K562 (cell line): ENCODE measurements around the gene ATF1. TPM values are rescaled to one million over a fixed set of nuclear protein-coding genes. Genes with fewer than 3 reads are reported as not detected.
A peak's percentile ranks its signal among the peaks of the same experiment; 100 is the strongest.

Experiments used
- ATAC-seq: fragments of 200-7000 bp; cut with Tn5 transposase; 3 replicates; pipeline ENCODE4 v1.9.1; 2020; ENCODE audit warnings: moderate library complexity
- BruUV-seq: library from RNA; stranded (reverse); fragments of 400-500 nt; replicated peaks from 2 replicates; lab custom pipeline; 2021; lab: Mats Ljungman, UMichigan
- CTCF ChIA-PET: fragments of 300-600 bp; formaldehyde crosslinking; extraction: SDS; loops from one replicate; lab custom pipeline; 2021; ENCODE audit warnings: low intra/inter-chr PET ratio; lab: Yijun Ruan, JAX
- POLR2A ChIA-PET: fragments of 300-600, 350-650 bp; sonication (Branson Sonifier 250); formaldehyde crosslinking; extraction: SDS; loops from one replicate; lab custom pipeline; 2021; ENCODE audit warnings: antibody characterized with exemption, inconsistent platforms; lab: Yijun Ruan, JAX
- DNase-seq, 4 experiments: peaks; one replicate each; pipeline versions ENCODE4 v3.0.0 to v3.0.0-alpha.2; 2011 to 2018; ENCODE audit warnings: low spot score in 3 of 4, mixed read lengths in 3 of 4; ENCODE audit errors: extremely low read depth in 1 of 4
- FAIRE-seq: peaks from 2 replicates; lab custom pipeline; 2011; peaks lifted over from hg19 to GRCh38; lab: Jason Lieb, UNC
- H2AFZ ChIP-seq: 2 replicates; pipeline ENCODE4 v1.6.0; 2011; ENCODE audit warnings: low read depth, low read length, control low read depth, inconsistent platforms
- H3K27ac ChIP-seq: fragments of 200-600 bp; 3 replicates; pipeline ENCODE4 v1.8.0; 2011; ENCODE audit warnings: low read depth, mild to moderate bottlenecking, control low read depth, inconsistent platforms, low read length, moderate library complexity, mixed read lengths; ENCODE audit errors: extremely low read depth
- H3K27me3 ChIP-seq, 2 experiments: fragments of 300-600 bp in 1 of 2; 2 replicates in 1 of 2; 3 replicates in 1 of 2; pipeline versions ENCODE4 v1.6.0 to v1.8.0; 2011; ENCODE audit warnings: inconsistent platforms in 2 of 2, low read length in 2 of 2, mild to moderate bottlenecking in 1 of 2, mixed read lengths in 1 of 2, moderate library complexity in 1 of 2; ENCODE audit not compliant: control insufficient read depth in 2 of 2, insufficient read depth in 2 of 2
- H3K36me3 ChIP-seq: fragments of 300-600 bp; 3 replicates; pipeline ENCODE4 v1.8.0; 2011; ENCODE audit warnings: mild to moderate bottlenecking, low read length, inconsistent platforms; ENCODE audit not compliant: control insufficient read depth, insufficient read depth
- H3K4me1 ChIP-seq, 2 experiments: fragments of 200-600 bp in 1 of 2; replicated peaks in 1 of 2; 2 replicates in 1 of 2; 3 replicates in 1 of 2; pipeline versions ENCODE4 v1.5.1 to v1.8.0; 2011; ENCODE audit warnings: inconsistent platforms in 2 of 2, low read length in 2 of 2, mild to moderate bottlenecking in 1 of 2, mixed read lengths in 1 of 2, moderate library complexity in 1 of 2; ENCODE audit not compliant: control insufficient read depth in 2 of 2, insufficient read depth in 2 of 2
- H3K4me2 ChIP-seq: 2 replicates; pipeline ENCODE4 v1.6.1; 2011; ENCODE audit warnings: low read length, control low read depth, inconsistent platforms, mixed read lengths; ENCODE audit not compliant: insufficient read depth
- H3K4me3 ChIP-seq: fragments of 200-600 bp; sonication (generic), shearing (Covaris generic); 2 replicates; pipeline ENCODE4 v1.5.1; 2016; ENCODE audit warnings: control low read depth, inconsistent platforms
- H3K79me2 ChIP-seq: fragments of 200-600 bp; 3 replicates; pipeline ENCODE4 v1.8.0; 2011; ENCODE audit warnings: low read length, inconsistent platforms; ENCODE audit not compliant: control insufficient read depth, insufficient read depth
- H3K9ac ChIP-seq, 2 experiments: 2 replicates each; pipeline versions ENCODE4 v1.6.0 to v1.6.1; 2011; ENCODE audit warnings: low read depth in 2 of 2, low read length in 2 of 2, control low read depth in 1 of 2, inconsistent platforms in 1 of 2, mild to moderate bottlenecking in 1 of 2, mixed read lengths in 1 of 2; ENCODE audit not compliant: insufficient read depth in 1 of 2
- H3K9me1 ChIP-seq: one replicate; pipeline ENCODE4 v1.6.0; 2011; ENCODE audit warnings: inconsistent platforms, mild to moderate bottlenecking, low read length, moderate library complexity; ENCODE audit not compliant: control insufficient read depth, insufficient read depth
- H3K9me3 ChIP-seq: replicated peaks from 2 replicates; pipeline ENCODE4 v1.5.1; 2011; ENCODE audit warnings: low read depth, low read length, inconsistent platforms; ENCODE audit not compliant: control insufficient read depth, insufficient read depth
- H4K20me1 ChIP-seq: replicated peaks from 2 replicates; pipeline ENCODE4 v1.6.1; 2011; ENCODE audit warnings: low read length, inconsistent platforms, mixed read lengths; ENCODE audit not compliant: control insufficient read depth, insufficient read depth
- BCOR ChIP-seq: fragments of 450-650 bp; IDR thresholded peaks from 2 replicates; pipeline ENCODE4 v1.6.1; 2016
- E2F1 ChIP-seq: sonication (generic); formaldehyde crosslinking; IDR thresholded peaks from 2 replicates; pipeline ENCODE4 v1.8.1; 2023; ENCODE audit warnings: mild to moderate bottlenecking, missing genetic modification reagents, moderate library complexity
- EGR1 ChIP-seq: fragments of 450-650 bp; conservative IDR thresholded peaks from 2 replicates; pipeline ENCODE4 v1.6.1; 2017; ENCODE audit warnings: mild to moderate bottlenecking
- EHMT2 ChIP-seq: fragments of 450-650 bp; IDR thresholded peaks from 2 replicates; pipeline ENCODE4 v1.6.1; 2018; ENCODE audit warnings: antibody characterized with exemption
- FOSL1 ChIP-seq: fragments of 200-800 bp; sonication (Bioruptor generic); conservative IDR thresholded peaks from 2 replicates; pipeline ENCODE4 v1.6.1; 2016; ENCODE audit warnings: missing genetic modification characterization, missing compliant biosample characterization
- FOXK1 ChIP-seq: sonication (generic); formaldehyde crosslinking; IDR thresholded peaks from 2 replicates; pipeline ENCODE4 v1.8.0; 2022; ENCODE audit warnings: missing genetic modification reagents, mild to moderate bottlenecking, borderline replicate concordance
- JUND ChIP-seq, 2 experiments: IDR thresholded peaks; 2 replicates in 1 of 2; 3 replicates in 1 of 2; pipeline ENCODE4 v1.6.1; 2011; ENCODE audit warnings: borderline replicate concordance in 2 of 2, low read depth in 2 of 2, low read length in 2 of 2, improper control_type of control experiment in 1 of 2, missing biosample characterization in 1 of 2, missing genetic modification characterization in 1 of 2, missing genetic modification reagents in 1 of 2
- MAZ ChIP-seq, 2 experiments: fragments of 450-650 bp in 1 of 2; sonication (generic) in 1 of 2; formaldehyde crosslinking; IDR thresholded peaks in 1 of 2; conservative IDR thresholded peaks in 1 of 2; 2 replicates each; pipeline versions ENCODE4 v1.4.0 to v1.5.0; 2020; ENCODE audit warnings: mild to moderate bottlenecking in 1 of 2, missing genetic modification reagents in 1 of 2
- MLLT1 ChIP-seq, 2 experiments: fragments of 450-650 bp; IDR thresholded peaks; 2 replicates each; pipeline ENCODE4 v1.6.1; 2016
- SMARCA5 ChIP-seq: fragments of 450-650 bp; IDR thresholded peaks from 2 replicates; pipeline ENCODE4 v1.6.1; 2016
- SNAPC5 ChIP-seq: fragments of 250-450 bp; sonication (Bioruptor Pico); IDR thresholded peaks from 2 replicates; pipeline ENCODE4 v1.8.0; 2021; ENCODE audit warnings: moderate library complexity, mild to moderate bottlenecking, inconsistent platforms
- SRSF9 ChIP-seq: fragments of 200-400 bp; formaldehyde crosslinking; IDR thresholded peaks from 2 replicates; pipeline ENCODE4 v1.6.1; 2017; ENCODE audit warnings: low read depth, low read length, borderline replicate concordance
- STAT5A ChIP-seq: IDR thresholded peaks from 2 replicates; pipeline ENCODE4 v1.6.1; 2012; ENCODE audit warnings: low read length, inconsistent platforms, borderline replicate concordance
- TRIM28 ChIP-seq: fragments of 450-650 bp; IDR thresholded peaks from 2 replicates; pipeline ENCODE4 v1.6.1; 2017
- ZBTB8A ChIP-seq: fragments of 450-650 bp; IDR thresholded peaks from 2 replicates; pipeline ENCODE4 v1.6.1; 2018; ENCODE audit warnings: mild to moderate bottlenecking, moderate library complexity; ENCODE audit not compliant: partially characterized antibody
- ZNF280A ChIP-seq: fragments of 450-650 bp; IDR thresholded peaks from 2 replicates; pipeline ENCODE4 v1.6.1; 2018; ENCODE audit warnings: mild to moderate bottlenecking, low read depth; ENCODE audit not compliant: partially characterized antibody
- ZNF408 ChIP-seq: fragments of 250-450 bp; sonication (Bioruptor Pico); IDR thresholded peaks from 2 replicates; pipeline ENCODE4 v1.4.0; 2020; ENCODE audit warnings: low read depth, mild to moderate bottlenecking, moderate library complexity
- ZNF707 ChIP-seq: fragments of 250-450 bp; sonication (Bioruptor Pico); conservative IDR thresholded peaks from 2 replicates; pipeline ENCODE4 v1.8.0; 2022; ENCODE audit warnings: inconsistent platforms, mild to moderate bottlenecking, moderate library complexity
- WGBS: fragments of 100-300 bp; shearing (Covaris generic); methylation state at CpG from one replicate; pipeline ENCODE4 v1.1.6; 2016; ENCODE audit warnings: low coverage, mixed read lengths; ENCODE audit not compliant: insufficient coverage; ENCODE audit errors: missing lambda C conversion rate; 5-methylcytosine and 5-hydroxymethylcytosine counted together
- in situ Hi-C: fragments of 300-500 bp; cut with MboI; formaldehyde crosslinking; loops from 4 replicates; pipeline ENCODE4 v1.15.0; 2018; ENCODE audit warnings: inconsistent platforms, mixed read lengths
- intact Hi-C: fragments of 100-400 bp; cut with micrococcal nuclease; formaldehyde crosslinking; loops from 2 replicates; pipeline ENCODE4 v1.14.2; 2022
- polyA plus RNA-seq, 8 experiments: library from polyadenylated mRNA; depleted of rRNA in 4 of 8; stranded (reverse) in 5 of 8; unstranded in 3 of 8; fragments of >200 nt; fragmentation: Nextera tagmentation in 2 of 8; fragmentation: Illumina TruSeq in 1 of 8; extraction: Ambion mirVana in 2 of 8; extraction: Trizol in 1 of 8; gene quantifications; 2 replicates each; pipeline versions ENCODE4 v1.2.1 to v1.2.3, GENCODE V29; 2011 to 2014; ENCODE audit warnings: inconsistent platforms in 1 of 8, missing spikeins in 1 of 8
- total RNA-seq, 7 experiments: library from RNA; depleted of rRNA in 6 of 7; stranded (reverse); fragments of >200 nt in 6 of 7; fragmentation: Illumina TruSeq in 2 of 7; extraction: Trizol in 2 of 7; gene quantifications; 2 replicates each; pipeline versions ENCODE4 v1.2.1 to v1.2.3, GENCODE V29; 2011 to 2021; ENCODE audit warnings: low replicate concordance in 1 of 7

ATF1 gene
- total and polyA plus RNA-seq, 9 of the 15 experiments (the other 6 are each of a cell fraction or from before 2014, with no cell fraction given), result 19.8 to 83.5 (median 51.4) TPM

GRCh38 chr12:50862316-50862715 lies 98.4 kb downstream of the ATF1 start (continued):
- peak in 1 of 2 experiments; percentile 31; a peak in 1 of 4 replicates for TF ChIP-seq MLLT1 (IDR thresholded peaks at IDR 0.05)
- no peak for TF ChIP-seq SRSF9
- no peak for TF ChIP-seq E2F1
- TF ChIP-seq ZNF408 (CRISPR knock-in tag), result no peak
- no peak for TF ChIP-seq STAT5A
- TF ChIP-seq FOSL1 (tag), result peak; percentile 80
- TF ChIP-seq JUND (IDR thresholded peaks at IDR 0.05; ENCODE audit: borderline replicate concordance, low read depth, low read length), result peak; percentile 64; the same call in 1 of the 2 replicates
- peak; percentile 69; the same call in 2 of the 3 replicates for TF ChIP-seq JUND (tag; IDR thresholded peaks at IDR 0.05; ENCODE audit: borderline replicate concordance, low read depth, low read length)

GRCh38 chr12:50865266-50865665 lies 101.4 kb downstream of the ATF1 start:
- Histone ChIP-seq H3K4me3 (no peak overlapping the region), H3K9ac (no peak overlapping the region), H2AFZ (no peak overlapping the region), H3K9me1 (no peaks in the 10 kb centered on the region), H3K4me2 (no peak overlapping the region), H3K79me2 (no peaks in the 10 kb centered on the region), H3K36me3 (no peaks in the 10 kb centered on the region), H3K4me1 (peaks cover 4 to 6% of the 10 kb centered on the region in 2 experiments; a peak in 2 of 5 replicates), H3K27me3 (no peaks in the 10 kb centered on the region), H4K20me1 (no peaks in the 10 kb centered on the region), H3K9me3 (peaks cover 2% of the 10 kb centered on the region), H3K27ac (no peak overlapping the region)
- BruUV-seq, result no TSS peak
- CTCF ChIA-PET, result no interaction called here
- FAIRE-seq (no peak), DNase-seq (no peak), ATAC-seq (no peak)
- WGBS, result 21% methylated on average over 3 of the region's 3 CpGs
- POLR2A ChIA-PET, result interaction anchor here (0.6 kb wide), 1 partner anchor 659 kb away, joined by 3 read pairs; no protein-coding TSS in a partner anchor
- in situ Hi-C loops (no loop called here), intact Hi-C loops (no loop called here)
- TF ChIP-seq ZNF707 (CRISPR knock-in tag) (no peak), TRIM28 (peak; percentile 74), EGR1 (no peak), SMARCA5 (0 out of 2 replicates have a peak, but pooled peaks have one; percentile 14), ZNF280A (peak; percentile 85), EHMT2 (no peak), BCOR (0 out of 2 replicates have a peak, but pooled peaks have one; percentile 50), SNAPC5 (no peak), FOXK1 (CRISPR knock-in tag) (no peak), MAZ (CRISPR knock-in tag; conservative IDR thresholded peaks at IDR 0.05 in 1 of 2, IDR thresholded peaks at IDR 0.05 in 1 of 2) (no peak), ZBTB8A (no peak)
